NT2/D1 (cell line): ENCODE measurements around the gene SLC25A45.

Source experiments
- SUZ12 ChIP-seq: IDR thresholded peaks from 2 replicates; pipeline ENCODE4 v1.6.1; 2011; ENCODE audit not compliant: insufficient read length, insufficient read depth; ENCODE audit errors: extremely low read depth
- YY1 ChIP-seq: IDR thresholded peaks from 2 replicates; pipeline ENCODE4 v1.6.1; 2011; ENCODE audit not compliant: insufficient read length, insufficient read depth

DNA sequence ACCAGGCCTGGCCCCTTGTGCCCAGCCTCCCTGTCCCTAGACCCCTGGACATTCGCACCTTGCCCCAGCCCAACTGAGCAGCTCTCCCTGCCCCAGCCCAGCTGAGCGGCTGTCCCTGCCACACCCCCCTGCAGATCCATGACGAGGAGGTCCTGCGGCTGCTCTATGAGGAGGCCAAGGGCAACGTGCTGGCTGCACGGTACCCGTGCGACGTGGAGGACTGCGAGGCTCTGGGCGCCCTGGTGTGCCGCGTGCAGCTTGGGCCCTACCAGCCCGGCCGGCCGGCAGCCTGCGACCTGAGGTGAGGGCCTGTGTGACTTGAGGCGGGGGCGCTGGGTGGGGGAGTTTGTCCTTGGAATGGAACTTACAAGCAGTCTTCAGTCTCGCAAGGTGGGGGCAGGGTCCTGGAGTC is 11.7 kb upstream of the SLC25A45 start:
- TF ChIP-seq YY1, result no peak
- TF ChIP-seq SUZ12, result no peak
